ENCODE measurements around the gene PDAP1. TPM values are rescaled to one million over a fixed set of nuclear protein-coding genes. Genes with fewer than 3 reads are reported as not detected.

Gene PDAP1, protein sequence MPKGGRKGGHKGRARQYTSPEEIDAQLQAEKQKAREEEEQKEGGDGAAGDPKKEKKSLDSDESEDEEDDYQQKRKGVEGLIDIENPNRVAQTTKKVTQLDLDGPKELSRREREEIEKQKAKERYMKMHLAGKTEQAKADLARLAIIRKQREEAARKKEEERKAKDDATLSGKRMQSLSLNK
- total RNA-seq (2014; rRNA removed; shearing (Covaris generic)) (93.1 and 125 TPM in 2 replicates), polyA plus RNA-seq (2016; fragmentation: Nextera tagmentation; extraction: Ambion mirVana) (134 and 205 TPM in 2 replicates)
- long read RNA-seq, transcript PDAP1-201 (6 exons, 2,546 nt): major isoform, 25 of 35 reads
- long read RNA-seq, partial matches to known transcripts: 4 of 35 reads
- long read RNA-seq, other reads (novel, unspliced or antisense): 5 of 35 reads

DNA sequence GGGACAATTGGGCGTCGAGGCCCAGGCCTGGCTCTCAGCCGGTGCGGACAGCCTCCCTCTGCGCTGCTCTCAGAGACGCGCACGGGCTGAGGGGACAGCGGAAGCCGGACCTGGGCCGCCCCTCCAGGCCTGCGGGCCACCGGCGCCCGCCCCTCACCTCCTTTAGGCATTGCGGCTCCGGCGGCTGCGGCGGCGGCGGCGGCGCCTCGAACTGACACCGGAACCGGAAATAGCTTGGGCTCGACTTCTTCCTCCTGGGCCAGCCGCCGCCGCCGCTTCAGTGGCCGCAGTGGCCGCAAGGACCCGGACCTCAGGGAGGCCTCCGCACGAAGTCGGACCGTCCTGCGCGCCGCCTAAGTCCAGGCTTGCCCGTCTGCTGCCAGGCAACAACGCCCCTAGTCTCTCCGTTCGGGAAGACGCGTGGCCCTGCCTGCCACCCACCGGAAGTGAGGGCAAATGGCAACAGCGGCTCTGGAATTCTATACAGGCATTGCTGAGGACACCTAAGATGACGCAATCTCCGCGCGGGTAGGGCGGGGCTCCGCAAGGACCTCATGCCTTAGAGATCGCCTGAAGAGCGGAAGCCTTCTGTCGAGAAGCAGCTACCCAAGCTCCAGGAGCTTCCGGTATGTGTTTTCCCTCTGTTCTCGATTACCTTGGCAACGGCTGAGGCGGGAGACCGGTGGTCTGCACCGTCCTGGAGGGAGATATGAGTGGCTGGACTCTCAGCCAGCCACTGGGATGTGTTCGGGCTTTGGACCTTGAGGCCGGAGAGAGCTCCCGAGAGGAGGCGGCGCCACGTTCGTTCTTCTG is at the start of gene PDAP1, which contains the start of gene BUD31:
Gene PDAP1 (minus strand): TSS at position 219 of the 813 bp plus-strand sequence. CDS start 49 bp downstream, at position 170.
Gene BUD31 (plus strand): TSS at position 591 of the 813 bp plus-strand sequence. CDS start 2,124 bp downstream, outside the sequence.
- Mint-ChIP-seq H3K36me3 (ENCODE audit: low read depth) (peaks cover 62% of the 10 kb centered on the region), H3K4me3 (peak within 1 kb of the TSS; percentile 95), H3K27ac (peak within 1 kb of the TSS; percentile 100), H3K27me3 (ENCODE audit: insufficient read depth, low read depth, poor library complexity) (peaks cover 6% of the 10 kb centered on the region), H3K9me3 (no peaks in the 10 kb centered on the region), H3K4me1 (peaks cover 21% of the 10 kb centered on the region)
- H3K4me3 ChIP-seq: peak within 1 kb of the TSS; percentile 88
- peak within 1 kb of the TSS; percentile 90 for H3K4me2 ChIP-seq
- H2AFZ ChIP-seq: no peak within 1 kb of the TSS
- H3K79me2 ChIP-seq (replicated peaks; ENCODE audit: insufficient read depth): peaks cover 70% of the 10 kb centered on the region
- peak within 1 kb of the TSS; percentile 88 for H3K27ac ChIP-seq (ENCODE audit: low read depth)
- H3K27me3 ChIP-seq (ENCODE audit: insufficient read depth): no peaks in the 10 kb centered on the region
- peaks cover 56% of the 10 kb centered on the region for H4K20me1 ChIP-seq (replicated peaks; ENCODE audit: insufficient read depth)
- DNase-seq (ENCODE audit: low spot score): peak; percentile 96
- H3K4me1 ChIP-seq (ENCODE audit: insufficient read depth): peaks cover 21% of the 10 kb centered on the region
- H3F3A ChIP-seq (replicated peaks; ENCODE audit: low read depth): peaks cover 33% of the 10 kb centered on the region
- ATAC-seq: peak; percentile 92
- H3K9me2 ChIP-seq (ENCODE audit: insufficient read depth): no peaks in the 10 kb centered on the region
- H3K36me3 ChIP-seq (ENCODE audit: insufficient read depth): peaks cover 30% of the 10 kb centered on the region
- TF ChIP-seq POLR2AphosphoS5 (IDR thresholded peaks at IDR 0.05; ENCODE audit: low read depth): peak; percentile 82
- TF ChIP-seq CREB1 (CRISPR knock-in tag; IDR thresholded peaks at IDR 0.05; ENCODE audit: low read depth): peak; percentile 85
- no peak for TF ChIP-seq STAT1 (IDR thresholded peaks at IDR 0.05; ENCODE audit: unreplicated experiment)
- TF ChIP-seq NANOG (IDR thresholded peaks at IDR 0.05; ENCODE audit: borderline replicate concordance): no peak
- TF ChIP-seq, protein P1, sequence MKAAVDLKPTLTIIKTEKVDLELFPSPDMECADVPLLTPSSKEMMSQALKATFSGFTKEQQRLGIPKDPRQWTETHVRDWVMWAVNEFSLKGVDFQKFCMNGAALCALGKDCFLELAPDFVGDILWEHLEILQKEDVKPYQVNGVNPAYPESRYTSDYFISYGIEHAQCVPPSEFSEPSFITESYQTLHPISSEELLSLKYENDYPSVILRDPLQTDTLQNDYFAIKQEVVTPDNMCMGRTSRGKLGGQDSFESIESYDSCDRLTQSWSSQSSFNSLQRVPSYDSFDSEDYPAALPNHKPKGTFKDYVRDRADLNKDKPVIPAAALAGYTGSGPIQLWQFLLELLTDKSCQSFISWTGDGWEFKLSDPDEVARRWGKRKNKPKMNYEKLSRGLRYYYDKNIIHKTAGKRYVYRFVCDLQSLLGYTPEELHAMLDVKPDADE (IDR thresholded peaks at IDR 0.05): peak; percentile 88
- TF ChIP-seq EZH2phosphoT487 (IDR thresholded peaks at IDR 0.05; ENCODE audit: unreplicated experiment): no peak
- no peak for TF ChIP-seq ZNF114 (CRISPR knock-in tag; IDR thresholded peaks at IDR 0.05)
- TF ChIP-seq, protein P2, sequence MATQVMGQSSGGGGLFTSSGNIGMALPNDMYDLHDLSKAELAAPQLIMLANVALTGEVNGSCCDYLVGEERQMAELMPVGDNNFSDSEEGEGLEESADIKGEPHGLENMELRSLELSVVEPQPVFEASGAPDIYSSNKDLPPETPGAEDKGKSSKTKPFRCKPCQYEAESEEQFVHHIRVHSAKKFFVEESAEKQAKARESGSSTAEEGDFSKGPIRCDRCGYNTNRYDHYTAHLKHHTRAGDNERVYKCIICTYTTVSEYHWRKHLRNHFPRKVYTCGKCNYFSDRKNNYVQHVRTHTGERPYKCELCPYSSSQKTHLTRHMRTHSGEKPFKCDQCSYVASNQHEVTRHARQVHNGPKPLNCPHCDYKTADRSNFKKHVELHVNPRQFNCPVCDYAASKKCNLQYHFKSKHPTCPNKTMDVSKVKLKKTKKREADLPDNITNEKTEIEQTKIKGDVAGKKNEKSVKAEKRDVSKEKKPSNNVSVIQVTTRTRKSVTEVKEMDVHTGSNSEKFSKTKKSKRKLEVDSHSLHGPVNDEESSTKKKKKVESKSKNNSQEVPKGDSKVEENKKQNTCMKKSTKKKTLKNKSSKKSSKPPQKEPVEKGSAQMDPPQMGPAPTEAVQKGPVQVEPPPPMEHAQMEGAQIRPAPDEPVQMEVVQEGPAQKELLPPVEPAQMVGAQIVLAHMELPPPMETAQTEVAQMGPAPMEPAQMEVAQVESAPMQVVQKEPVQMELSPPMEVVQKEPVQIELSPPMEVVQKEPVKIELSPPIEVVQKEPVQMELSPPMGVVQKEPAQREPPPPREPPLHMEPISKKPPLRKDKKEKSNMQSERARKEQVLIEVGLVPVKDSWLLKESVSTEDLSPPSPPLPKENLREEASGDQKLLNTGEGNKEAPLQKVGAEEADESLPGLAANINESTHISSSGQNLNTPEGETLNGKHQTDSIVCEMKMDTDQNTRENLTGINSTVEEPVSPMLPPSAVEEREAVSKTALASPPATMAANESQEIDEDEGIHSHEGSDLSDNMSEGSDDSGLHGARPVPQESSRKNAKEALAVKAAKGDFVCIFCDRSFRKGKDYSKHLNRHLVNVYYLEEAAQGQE (IDR thresholded peaks at IDR 0.05; ENCODE audit: unreplicated experiment): no peak
- TF ChIP-seq ZNF331 (CRISPR knock-in tag; IDR thresholded peaks at IDR 0.05; ENCODE audit: low read depth): no peak
- no peak for TF ChIP-seq EZH2 (IDR thresholded peaks at IDR 0.05; ENCODE audit: low read depth, unreplicated experiment)
- no peak for TF ChIP-seq JUNB (IDR thresholded peaks at IDR 0.05; ENCODE audit: unreplicated experiment)
- TF ChIP-seq, protein P3, sequence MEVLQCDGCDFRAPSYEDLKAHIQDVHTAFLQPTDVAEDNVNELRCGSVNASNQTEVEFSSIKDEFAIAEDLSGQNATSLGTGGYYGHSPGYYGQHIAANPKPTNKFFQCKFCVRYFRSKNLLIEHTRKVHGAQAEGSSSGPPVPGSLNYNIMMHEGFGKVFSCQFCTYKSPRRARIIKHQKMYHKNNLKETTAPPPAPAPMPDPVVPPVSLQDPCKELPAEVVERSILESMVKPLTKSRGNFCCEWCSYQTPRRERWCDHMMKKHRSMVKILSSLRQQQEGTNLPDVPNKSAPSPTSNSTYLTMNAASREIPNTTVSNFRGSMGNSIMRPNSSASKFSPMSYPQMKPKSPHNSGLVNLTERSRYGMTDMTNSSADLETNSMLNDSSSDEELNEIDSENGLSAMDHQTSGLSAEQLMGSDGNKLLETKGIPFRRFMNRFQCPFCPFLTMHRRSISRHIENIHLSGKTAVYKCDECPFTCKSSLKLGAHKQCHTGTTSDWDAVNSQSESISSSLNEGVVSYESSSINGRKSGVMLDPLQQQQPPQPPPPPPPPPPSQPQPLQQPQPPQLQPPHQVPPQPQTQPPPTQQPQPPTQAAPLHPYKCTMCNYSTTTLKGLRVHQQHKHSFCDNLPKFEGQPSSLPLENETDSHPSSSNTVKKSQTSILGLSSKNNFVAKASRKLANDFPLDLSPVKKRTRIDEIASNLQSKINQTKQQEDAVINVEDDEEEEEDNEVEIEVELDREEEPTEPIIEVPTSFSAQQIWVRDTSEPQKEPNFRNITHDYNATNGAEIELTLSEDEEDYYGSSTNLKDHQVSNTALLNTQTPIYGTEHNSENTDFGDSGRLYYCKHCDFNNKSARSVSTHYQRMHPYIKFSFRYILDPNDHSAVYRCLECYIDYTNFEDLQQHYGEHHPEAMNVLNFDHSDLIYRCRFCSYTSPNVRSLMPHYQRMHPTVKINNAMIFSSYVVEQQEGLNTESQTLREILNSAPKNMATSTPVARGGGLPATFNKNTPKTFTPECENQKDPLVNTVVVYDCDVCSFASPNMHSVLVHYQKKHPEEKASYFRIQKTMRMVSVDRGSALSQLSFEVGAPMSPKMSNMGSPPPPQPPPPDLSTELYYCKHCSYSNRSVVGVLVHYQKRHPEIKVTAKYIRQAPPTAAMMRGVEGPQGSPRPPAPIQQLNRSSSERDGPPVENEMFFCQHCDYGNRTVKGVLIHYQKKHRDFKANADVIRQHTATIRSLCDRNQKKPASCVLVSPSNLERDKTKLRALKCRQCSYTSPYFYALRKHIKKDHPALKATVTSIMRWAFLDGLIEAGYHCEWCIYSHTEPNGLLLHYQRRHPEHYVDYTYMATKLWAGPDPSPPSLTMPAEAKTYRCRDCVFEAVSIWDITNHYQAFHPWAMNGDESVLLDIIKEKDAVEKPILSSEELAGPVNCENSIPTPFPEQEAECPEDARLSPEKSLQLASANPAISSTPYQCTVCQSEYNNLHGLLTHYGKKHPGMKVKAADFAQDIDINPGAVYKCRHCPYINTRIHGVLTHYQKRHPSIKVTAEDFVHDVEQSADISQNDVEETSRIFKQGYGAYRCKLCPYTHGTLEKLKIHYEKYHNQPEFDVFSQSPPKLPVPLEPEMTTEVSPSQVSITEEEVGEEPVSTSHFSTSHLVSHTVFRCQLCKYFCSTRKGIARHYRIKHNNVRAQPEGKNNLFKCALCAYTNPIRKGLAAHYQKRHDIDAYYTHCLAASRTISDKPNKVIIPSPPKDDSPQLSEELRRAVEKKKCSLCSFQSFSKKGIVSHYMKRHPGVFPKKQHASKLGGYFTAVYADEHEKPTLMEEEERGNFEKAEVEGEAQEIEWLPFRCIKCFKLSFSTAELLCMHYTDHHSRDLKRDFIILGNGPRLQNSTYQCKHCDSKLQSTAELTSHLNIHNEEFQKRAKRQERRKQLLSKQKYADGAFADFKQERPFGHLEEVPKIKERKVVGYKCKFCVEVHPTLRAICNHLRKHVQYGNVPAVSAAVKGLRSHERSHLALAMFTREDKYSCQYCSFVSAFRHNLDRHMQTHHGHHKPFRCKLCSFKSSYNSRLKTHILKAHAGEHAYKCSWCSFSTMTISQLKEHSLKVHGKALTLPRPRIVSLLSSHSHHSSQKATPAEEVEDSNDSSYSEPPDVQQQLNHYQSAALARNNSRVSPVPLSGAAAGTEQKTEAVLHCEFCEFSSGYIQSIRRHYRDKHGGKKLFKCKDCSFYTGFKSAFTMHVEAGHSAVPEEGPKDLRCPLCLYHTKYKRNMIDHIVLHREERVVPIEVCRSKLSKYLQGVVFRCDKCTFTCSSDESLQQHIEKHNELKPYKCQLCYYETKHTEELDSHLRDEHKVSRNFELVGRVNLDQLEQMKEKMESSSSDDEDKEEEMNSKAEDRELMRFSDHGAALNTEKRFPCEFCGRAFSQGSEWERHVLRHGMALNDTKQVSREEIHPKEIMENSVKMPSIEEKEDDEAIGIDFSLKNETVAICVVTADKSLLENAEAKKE (CRISPR knock-in tag; IDR thresholded peaks at IDR 0.05): no peak
